ENCODE results near the gene SHC2.

DNA sequence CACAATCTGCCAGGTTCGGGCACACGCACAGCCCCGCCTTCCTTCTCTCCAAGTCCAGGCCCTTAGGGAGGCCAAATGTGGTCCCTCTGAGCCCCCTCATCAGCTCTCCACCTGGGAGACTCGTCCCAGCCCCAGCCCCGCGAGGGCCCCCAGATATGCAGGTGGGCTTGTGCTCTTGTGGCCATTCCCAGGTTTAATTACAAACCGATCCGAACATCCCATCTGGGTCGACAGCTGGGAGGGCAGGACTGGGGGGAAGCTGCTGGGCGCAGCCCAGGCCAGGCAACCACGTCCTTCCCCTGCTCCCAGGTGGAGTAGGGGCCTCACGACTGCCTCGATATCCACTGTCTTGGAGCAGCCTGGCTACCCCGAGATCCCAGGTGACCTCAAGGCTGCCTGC lies 44.4 kb downstream of the SHC2 start:
- no peak for TF ChIP-seq GATA3 (IDR thresholded peaks at IDR 0.05; ENCODE audit: low read depth, low read length)
- TF ChIP-seq GATA2 (IDR thresholded peaks at IDR 0.05; ENCODE audit: low read depth, low read length): no peak
